ENCODE data around the gene MMP24. TPM values are rescaled to one million over a fixed set of nuclear protein-coding genes. Genes with fewer than 3 reads are reported as not detected.
"Not testable (repeated sequence)": the region's sequence is repeated elsewhere in the genome, so short reads cannot be mapped to it uniquely, and the experiment has no call there.

The MMP24 gene
- total and polyA plus RNA-seq, 4 donors: 0.09 to 0.75 (median 0.42) TPM

DNA sequence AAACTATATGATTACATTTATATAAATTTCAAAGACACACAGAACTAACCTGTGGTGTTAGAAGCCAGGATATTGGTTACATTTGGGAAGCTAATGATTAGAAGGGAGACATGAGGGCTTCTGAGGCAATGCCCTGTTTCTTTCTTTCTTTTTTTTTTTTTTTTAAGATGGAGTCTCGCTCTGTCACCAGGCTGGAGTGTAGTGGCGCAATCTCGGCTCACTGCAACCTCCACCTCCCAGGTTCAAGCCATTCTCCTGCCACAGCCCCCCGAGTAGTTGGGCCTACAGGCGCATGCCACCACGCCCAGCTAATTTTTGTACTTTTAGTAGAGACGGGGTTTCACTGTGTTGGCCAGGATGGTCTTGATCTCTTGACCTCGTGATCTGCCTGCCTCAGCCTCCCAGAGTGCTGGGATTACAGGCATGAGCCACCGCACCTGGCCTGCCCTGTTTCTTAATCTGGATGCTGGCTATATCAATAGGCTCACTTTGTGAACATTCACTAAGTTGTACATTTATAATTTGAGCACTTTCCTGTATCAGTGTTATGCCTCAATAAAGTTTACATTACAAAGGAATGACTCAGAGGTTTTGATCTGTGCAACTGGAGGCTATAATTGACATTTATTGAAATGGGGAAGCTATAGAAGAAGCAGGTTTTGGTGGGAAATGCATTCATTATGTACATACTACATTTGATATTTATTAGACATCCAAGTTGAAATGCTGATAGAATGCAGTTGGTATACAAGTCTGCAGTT lies 33.3 kb upstream of the MMP24 start:
- 94% methylated on average over 9 of the region's 9 CpGs for WGBS
- not testable (repeated sequence) for H3K36me3 ChIP-seq (ENCODE audit: control insufficient read depth in 4 of 4, insufficient read depth in 3 of 4, low read depth in 1 of 4, low read length in 3 of 4); H3K9ac ChIP-seq (ENCODE audit: low read depth in 1 of 2, low read length in 2 of 2); DNase-seq (ENCODE audit: low spot score); H3K27ac ChIP-seq (ENCODE audit: low read depth in 1 of 2, low read length in 2 of 2); H3K4me3 ChIP-seq (ENCODE audit: low read depth in 1 of 3, low read length in 3 of 3); H3K9me3 ChIP-seq (ENCODE audit: control insufficient read depth in 4 of 4, low read length in 3 of 4); H3K27me3 ChIP-seq (ENCODE audit: control insufficient read depth in 4 of 4, insufficient read depth in 4 of 4, low read length in 3 of 4)
- H3K4me1 ChIP-seq (ENCODE audit: control insufficient read depth in 4 of 4, insufficient read depth in 4 of 4, low read length in 3 of 4): peaks cover 8 to 30% (median 22%) of the 10 kb centered on the region in 4 donors

GRCh38 chr20:35196313-35196712 lies 30.2 kb upstream of the MMP24 start:
- Histone ChIP-seq H3K4me3 (ENCODE audit: low read depth in 1 of 3, low read length in 3 of 3) (no peak overlapping the region), H3K27me3 (ENCODE audit: control insufficient read depth in 4 of 4, insufficient read depth in 4 of 4, low read length in 3 of 4) (no peaks in the 10 kb centered on the region), H3K4me1 (ENCODE audit: control insufficient read depth in 4 of 4, insufficient read depth in 4 of 4, low read length in 3 of 4) (peaks cover 3 to 14% (median 12%) of the 10 kb centered on the region in 4 donors), H3K36me3 (ENCODE audit: control insufficient read depth in 4 of 4, insufficient read depth in 3 of 4, low read depth in 1 of 4, low read length in 3 of 4) (no peaks in the 10 kb centered on the region), H3K9ac (ENCODE audit: low read depth in 1 of 2, low read length in 2 of 2) (no peak overlapping the region), H3K9me3 (ENCODE audit: control insufficient read depth in 4 of 4, low read length in 3 of 4) (peaks cover 2 to 6% (median 4%) of the 10 kb centered on the region in 4 donors), H3K27ac (ENCODE audit: low read depth in 1 of 2, low read length in 2 of 2) (no peak overlapping the region)
- TF ChIP-seq HNF4A (conservative IDR thresholded peaks at IDR 0.05) (no peak), SP1 (IDR thresholded peaks at IDR 0.05) (no peak), FOXA2 (IDR thresholded peaks at IDR 0.05) (no peak), ATF3 (IDR thresholded peaks at IDR 0.05) (no peak), RAD21 (IDR thresholded peaks at IDR 0.05) (no peak), NR2F2 (IDR thresholded peaks at IDR 0.05) (no peak), FOXA1 (IDR thresholded peaks at IDR 0.05) (no peak), MAX (IDR thresholded peaks at IDR 0.05) (no peak), JUND (IDR thresholded peaks at IDR 0.05) (no peak), ZBTB33 (IDR thresholded peaks at IDR 0.05) (no peak), HNF4G (IDR thresholded peaks at IDR 0.05) (no peak)
- TF ChIP-seq, protein P1, sequence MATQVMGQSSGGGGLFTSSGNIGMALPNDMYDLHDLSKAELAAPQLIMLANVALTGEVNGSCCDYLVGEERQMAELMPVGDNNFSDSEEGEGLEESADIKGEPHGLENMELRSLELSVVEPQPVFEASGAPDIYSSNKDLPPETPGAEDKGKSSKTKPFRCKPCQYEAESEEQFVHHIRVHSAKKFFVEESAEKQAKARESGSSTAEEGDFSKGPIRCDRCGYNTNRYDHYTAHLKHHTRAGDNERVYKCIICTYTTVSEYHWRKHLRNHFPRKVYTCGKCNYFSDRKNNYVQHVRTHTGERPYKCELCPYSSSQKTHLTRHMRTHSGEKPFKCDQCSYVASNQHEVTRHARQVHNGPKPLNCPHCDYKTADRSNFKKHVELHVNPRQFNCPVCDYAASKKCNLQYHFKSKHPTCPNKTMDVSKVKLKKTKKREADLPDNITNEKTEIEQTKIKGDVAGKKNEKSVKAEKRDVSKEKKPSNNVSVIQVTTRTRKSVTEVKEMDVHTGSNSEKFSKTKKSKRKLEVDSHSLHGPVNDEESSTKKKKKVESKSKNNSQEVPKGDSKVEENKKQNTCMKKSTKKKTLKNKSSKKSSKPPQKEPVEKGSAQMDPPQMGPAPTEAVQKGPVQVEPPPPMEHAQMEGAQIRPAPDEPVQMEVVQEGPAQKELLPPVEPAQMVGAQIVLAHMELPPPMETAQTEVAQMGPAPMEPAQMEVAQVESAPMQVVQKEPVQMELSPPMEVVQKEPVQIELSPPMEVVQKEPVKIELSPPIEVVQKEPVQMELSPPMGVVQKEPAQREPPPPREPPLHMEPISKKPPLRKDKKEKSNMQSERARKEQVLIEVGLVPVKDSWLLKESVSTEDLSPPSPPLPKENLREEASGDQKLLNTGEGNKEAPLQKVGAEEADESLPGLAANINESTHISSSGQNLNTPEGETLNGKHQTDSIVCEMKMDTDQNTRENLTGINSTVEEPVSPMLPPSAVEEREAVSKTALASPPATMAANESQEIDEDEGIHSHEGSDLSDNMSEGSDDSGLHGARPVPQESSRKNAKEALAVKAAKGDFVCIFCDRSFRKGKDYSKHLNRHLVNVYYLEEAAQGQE (IDR thresholded peaks at IDR 0.05): no peak
- TF ChIP-seq, protein P2, sequence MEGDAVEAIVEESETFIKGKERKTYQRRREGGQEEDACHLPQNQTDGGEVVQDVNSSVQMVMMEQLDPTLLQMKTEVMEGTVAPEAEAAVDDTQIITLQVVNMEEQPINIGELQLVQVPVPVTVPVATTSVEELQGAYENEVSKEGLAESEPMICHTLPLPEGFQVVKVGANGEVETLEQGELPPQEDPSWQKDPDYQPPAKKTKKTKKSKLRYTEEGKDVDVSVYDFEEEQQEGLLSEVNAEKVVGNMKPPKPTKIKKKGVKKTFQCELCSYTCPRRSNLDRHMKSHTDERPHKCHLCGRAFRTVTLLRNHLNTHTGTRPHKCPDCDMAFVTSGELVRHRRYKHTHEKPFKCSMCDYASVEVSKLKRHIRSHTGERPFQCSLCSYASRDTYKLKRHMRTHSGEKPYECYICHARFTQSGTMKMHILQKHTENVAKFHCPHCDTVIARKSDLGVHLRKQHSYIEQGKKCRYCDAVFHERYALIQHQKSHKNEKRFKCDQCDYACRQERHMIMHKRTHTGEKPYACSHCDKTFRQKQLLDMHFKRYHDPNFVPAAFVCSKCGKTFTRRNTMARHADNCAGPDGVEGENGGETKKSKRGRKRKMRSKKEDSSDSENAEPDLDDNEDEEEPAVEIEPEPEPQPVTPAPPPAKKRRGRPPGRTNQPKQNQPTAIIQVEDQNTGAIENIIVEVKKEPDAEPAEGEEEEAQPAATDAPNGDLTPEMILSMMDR (IDR thresholded peaks at IDR 0.05; ENCODE audit: low read depth, low read length, missing input control): no peak
- DNase-seq (ENCODE audit: low spot score): no peak

Data from liver (tissue), 9 donors.